NCI-H748 (cell line): ENCODE data around the gene TOMM5.

Source experiments
- DNase-seq: peaks from one replicate; lab custom pipeline; 2025; ENCODE audit not compliant: unreplicated experiment; lab: John Stamatoyannopoulos, UW

Gene TOMM5

GRCh38 chr9:37592108-37592951, at the start of gene TOMM5:
Gene TOMM5 (minus strand): TSS chr9:37592597. CDS start chr9:37592532, 65 bp downstream.
- peak; percentile 95 for DNase-seq

DNA sequence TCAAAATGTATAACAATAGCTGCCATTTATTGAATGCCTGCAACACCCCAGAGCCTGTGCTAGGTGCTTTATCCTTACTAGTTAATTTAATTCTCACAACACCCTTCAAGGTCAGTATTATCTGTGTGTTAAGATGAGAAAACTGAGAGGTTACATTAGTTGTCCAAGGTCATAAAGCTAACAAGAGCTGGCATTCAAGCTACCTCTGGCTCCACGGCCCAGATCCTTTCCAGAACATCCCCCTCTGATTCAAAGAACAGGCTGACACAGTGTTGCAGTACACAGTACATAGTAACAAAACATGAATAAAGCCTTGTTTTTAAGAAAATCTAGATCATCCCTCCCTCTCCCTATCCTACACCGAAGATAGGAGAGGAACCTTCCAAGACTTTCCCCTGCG, 48.9 kb upstream of the TOMM5 start:
- DNase-seq: no peak

GRCh38 chr9:37640246-37640645, 47.8 kb upstream of the TOMM5 start:
- no peak for DNase-seq

- no peak for DNase-seq
These were observed 47.4 kb upstream of the TOMM5 start for GRCh38 chr9:37639841-37640240.

DNA sequence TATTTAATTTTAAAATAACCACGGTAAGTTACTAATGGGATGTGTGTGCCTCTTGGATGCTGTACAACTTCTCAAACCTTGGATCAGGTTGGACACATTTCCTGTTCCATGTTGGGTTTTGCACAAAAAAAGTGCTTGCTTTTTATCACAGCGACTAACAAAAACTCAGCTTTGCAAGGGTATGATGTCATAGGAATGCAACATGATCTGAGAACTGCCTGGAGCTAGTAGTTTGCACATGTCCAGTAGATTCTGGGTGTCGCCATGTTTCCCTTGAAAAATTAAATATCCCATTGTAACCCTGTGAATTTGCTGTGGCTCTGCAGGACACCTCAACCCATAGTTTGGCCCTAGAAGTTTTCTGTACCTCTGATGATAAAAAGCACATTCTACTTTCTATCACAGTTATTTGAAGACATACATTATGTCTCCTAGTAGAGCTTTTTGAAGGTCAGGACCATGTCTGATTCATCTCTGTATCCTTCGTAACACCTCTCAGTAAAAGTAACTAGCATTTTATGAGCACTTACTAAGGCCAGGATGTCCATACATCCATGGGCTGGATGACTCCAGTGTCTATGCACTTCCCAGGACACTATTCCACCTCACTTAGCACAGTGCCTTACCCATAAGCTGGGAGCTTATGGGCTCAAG, 46.8 kb upstream of the TOMM5 start:
- DNase-seq: no peak

- DNase-seq: no peak
These were observed 44.4 kb upstream of the TOMM5 start for GRCh38 chr9:37636511-37637448.

DNA sequence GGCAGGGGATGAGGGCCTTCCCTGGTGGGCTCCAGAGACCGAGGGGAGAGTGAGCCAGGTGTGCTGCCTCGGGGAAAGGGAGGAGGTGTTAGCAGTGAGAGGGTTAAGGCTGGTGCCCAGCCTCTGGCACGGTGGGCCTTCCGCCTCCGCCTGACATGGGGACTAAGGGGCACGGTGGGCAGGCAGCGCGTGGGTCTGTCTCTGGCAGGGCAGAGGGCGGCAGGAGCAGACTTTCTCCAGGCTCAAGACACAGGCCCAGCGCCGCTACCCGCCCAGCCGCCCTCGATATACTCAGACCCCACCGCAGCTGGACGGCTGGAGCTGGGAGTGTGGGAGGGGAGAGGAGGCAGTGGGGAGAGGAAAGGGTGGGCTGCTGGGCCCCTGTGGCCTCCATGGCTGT, 43.4 kb upstream of the TOMM5 start:
- DNase-seq: no peak

DNA sequence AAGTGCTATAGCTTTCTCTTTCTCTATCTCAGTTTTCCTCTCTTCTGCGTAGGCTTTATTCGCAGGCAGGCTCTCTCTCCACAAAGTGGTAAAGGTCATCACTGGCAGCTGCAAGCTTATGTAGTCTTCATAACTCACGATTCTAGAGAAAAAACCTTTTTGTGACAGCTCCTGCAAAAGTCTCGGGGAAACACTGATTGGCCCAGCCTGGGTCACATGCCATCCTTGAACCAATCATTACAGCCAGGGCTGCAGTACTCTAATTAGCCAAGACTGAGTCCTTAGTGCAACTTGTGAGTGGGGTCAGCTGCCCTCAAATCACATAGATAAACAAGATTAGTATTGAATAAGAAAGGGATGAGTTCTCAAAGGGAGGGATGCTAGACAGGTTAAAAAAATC, 40.1 kb upstream of the TOMM5 start:
- no peak for DNase-seq

- DNase-seq: no peak
These were observed 34.4 kb upstream of the TOMM5 start for GRCh38 chr9:37626708-37627292.

DNA sequence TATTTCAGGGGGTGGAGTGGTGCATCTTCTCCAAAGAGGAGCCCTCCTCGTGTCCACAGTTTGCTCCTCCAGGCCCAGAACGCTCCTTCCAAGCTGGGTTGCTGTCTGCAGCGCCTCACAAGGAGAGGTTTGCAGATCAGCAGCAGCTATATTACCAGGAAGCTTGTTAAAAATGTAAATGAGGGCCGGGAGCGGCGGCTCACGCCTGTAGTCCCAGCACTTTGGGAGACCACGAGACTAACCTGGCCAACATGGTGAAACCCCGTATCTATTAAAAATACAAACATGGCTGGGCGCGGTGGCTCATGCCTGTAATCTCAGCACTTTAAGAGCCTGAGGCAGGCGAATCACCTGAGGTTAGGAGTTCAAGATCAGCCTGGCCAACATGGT, 33.4 kb upstream of the TOMM5 start:
- DNase-seq: no peak

DNA sequence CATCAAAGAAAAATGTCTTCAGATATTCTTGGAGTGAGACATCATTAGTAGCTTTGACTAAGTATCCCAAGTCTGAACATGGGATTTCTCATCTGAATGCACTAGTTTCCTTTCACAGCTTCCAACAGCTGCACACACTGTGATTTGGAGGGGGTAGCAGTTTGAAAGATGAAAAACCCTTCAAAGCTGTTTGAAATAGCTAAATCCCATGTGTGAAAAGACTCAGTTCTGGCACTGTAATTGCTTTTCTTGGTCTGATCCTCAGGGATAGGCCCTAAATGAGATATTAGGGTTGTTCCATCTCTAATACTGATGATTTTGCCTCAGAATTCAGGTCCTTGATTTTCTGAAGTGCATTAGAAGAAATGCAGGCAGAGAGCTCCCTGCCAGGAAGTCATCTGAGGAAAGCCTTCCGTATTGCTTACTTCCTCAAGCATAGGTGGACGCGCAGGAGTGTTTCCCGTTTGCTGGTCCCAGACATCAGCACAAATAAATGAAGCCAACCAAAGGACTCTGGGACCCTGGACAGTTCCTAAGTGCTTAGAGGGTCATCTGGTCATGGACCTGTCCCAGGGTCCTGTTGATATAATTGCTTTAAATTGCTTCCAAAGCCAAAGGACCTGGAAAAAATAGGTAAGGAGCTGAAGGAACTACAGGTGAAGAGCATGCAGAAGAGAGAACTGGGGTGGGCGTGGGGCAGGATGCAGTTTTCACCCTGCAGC, 32.8 kb upstream of the TOMM5 start:
- no peak for DNase-seq

GRCh38 chr9:37624073-37624472, 31.7 kb upstream of the TOMM5 start:
- no peak for DNase-seq

DNA sequence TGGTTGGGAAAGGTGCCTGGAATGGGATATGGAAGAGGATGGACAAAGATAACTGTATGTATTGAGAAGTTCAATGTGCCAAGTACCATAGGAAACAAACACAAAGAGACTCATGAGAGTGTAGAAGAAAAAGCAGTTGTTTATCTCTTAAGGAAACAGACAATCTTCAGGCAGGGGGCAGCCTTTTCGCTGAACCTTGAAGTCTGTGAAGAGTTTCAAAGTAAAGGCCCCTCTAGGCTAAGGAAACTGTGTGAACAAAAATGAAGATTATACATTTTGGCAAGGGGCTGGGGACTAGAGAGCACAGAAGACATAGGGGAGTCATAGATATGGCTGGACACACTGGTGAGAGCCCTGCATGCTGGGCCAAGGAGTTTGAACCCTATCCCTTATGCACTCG, 30.9 kb upstream of the TOMM5 start:
- no peak for DNase-seq

DNA sequence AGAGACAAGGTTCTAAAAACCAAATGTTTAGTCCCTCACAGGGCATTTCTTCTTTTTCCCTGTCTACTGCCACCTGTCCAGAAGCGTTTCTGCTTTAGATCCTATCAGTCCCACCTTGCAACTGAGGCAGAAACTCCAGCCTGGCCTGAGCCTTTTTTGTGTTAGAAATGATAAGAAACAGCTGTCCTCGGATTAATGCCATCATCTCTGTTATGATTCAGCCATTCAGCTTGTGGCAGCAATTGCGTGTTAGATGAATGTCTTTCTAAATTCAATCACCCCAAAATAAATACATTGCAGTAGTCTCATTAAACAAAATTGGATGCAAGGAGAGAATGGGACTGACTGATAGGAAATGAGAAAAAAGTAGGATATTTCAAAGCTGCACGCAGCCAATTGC, 30.1 kb upstream of the TOMM5 start:
- no peak for DNase-seq

- no peak for DNase-seq
These were observed 29.1 kb upstream of the TOMM5 start for GRCh38 chr9:37621273-37622121.

- no peak for DNase-seq
These were observed 28.0 kb upstream of the TOMM5 start for GRCh38 chr9:37620396-37620795.

- no peak for DNase-seq
These were observed 27.4 kb upstream of the TOMM5 start for GRCh38 chr9:37619806-37620205.

- DNase-seq: no peak
These were observed 26.4 kb upstream of the TOMM5 start for GRCh38 chr9:37618817-37619216.

GRCh38 chr9:37617832-37618231, 25.4 kb upstream of the TOMM5 start:
- DNase-seq: peak; percentile 90

DNA sequence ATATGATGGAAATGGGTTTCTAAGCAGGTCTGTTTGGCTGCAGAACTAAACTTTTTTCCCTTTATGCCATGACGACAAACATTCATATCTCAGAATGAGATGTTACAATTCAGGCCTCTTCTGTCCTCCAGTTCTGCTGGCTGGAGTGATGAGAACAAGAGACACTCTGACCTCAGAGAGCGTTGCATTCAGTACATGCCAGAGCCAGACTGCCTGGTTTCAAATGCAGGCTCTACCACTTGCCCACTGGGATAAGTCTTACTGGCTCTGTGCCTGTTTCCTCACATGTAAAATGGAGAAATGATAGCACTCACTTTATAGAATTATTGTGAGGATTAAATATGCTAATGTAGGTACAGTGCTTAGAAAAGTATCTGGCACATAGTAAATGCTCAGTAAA, 24.8 kb upstream of the TOMM5 start:
- no peak for DNase-seq
